Activated CD4-positive, CD25-positive, alpha-beta regulatory T cell treated with anti-CD3 and anti-CD28 coated beads, Interleukin-2, amount 50 U/mL, for 16 hours (primary cell): ENCODE results near the gene SMG6.
A peak's percentile ranks its signal among the peaks of the same experiment; 100 is the strongest.
"Not testable (repeated sequence)": the region's sequence is repeated elsewhere in the genome, so short reads cannot be mapped to it uniquely, and the experiment has no call there.

Source experiments
- DNase-seq: peaks from one replicate; pipeline ENCODE4 v3.0.0-alpha.2; 2020; ENCODE audit warnings: low read depth, low spot score

Gene SMG6

GRCh38 chr17:2028234-2028614 lies 275.4 kb downstream of the SMG6 start:
- no peak for DNase-seq

GRCh38 chr17:2027528-2028233 lies 275.9 kb downstream of the SMG6 start:
- no peak for DNase-seq

DNA sequence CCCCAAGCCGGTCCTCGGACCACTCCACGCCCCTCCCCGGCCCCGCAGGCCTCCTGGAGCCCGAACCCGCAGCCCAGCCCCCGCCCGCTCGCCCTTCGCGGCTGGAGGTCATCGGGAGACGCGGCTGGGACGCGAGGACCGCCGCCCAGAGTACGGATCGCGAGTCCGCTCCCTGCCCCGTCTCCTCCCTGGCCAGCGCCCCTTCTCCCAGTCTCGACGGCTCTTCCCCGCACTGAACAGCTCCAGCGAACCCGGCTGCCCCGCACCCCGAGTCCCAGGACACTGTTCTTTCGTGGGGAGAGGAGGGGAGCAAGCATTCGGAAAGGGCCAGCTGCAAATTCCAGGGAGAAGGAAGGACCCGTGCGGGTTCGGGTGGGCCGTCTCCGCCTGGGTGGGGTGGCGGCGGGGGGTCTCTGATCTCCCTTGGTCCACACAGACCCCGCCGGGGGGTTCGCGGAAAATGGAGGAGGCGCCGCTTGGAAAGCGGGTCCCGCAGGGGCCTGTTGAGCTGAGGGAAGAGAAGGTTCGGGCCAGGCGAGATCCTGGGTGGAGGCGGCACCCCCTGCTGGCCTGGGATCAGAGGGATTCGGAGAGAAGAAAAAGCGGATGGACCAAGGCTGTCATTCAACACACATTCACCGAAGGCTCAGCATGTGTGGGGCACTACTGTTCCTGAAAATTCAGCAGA lies 277.8 kb downstream of the SMG6 start:
- DNase-seq, result no peak

DNA sequence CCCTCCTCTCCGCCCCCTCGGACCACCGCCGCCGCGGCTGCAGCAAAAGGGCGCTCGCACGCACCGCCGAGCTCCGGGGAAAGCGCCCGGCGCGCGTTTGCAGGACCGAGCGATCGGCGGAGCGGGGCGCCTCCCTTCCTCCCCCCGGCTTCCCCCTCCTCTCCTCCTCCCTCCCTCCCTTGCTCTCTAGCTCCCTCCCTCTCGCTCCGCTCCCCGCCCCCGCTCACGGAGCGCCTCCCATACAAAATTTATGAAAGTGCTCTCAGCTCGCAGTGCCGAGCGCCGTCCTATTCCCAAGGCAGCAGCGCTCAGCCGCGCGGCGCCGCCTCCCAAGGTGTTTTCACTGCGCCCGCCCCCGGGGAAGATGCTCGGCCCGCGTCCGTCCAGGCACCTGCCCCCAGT lies 278.4 kb downstream of the SMG6 start, which contains the start of gene RTN4RL1:
Gene RTN4RL1, minus strand, starts transcription at position 115 of the 402 bp plus-strand sequence. CDS start 469 bp downstream, outside the sequence.
- DNase-seq, result peak; percentile 38

GRCh38 chr17:2024572-2025219 lies 278.9 kb downstream of the SMG6 start:
- DNase-seq, result no peak

DNA sequence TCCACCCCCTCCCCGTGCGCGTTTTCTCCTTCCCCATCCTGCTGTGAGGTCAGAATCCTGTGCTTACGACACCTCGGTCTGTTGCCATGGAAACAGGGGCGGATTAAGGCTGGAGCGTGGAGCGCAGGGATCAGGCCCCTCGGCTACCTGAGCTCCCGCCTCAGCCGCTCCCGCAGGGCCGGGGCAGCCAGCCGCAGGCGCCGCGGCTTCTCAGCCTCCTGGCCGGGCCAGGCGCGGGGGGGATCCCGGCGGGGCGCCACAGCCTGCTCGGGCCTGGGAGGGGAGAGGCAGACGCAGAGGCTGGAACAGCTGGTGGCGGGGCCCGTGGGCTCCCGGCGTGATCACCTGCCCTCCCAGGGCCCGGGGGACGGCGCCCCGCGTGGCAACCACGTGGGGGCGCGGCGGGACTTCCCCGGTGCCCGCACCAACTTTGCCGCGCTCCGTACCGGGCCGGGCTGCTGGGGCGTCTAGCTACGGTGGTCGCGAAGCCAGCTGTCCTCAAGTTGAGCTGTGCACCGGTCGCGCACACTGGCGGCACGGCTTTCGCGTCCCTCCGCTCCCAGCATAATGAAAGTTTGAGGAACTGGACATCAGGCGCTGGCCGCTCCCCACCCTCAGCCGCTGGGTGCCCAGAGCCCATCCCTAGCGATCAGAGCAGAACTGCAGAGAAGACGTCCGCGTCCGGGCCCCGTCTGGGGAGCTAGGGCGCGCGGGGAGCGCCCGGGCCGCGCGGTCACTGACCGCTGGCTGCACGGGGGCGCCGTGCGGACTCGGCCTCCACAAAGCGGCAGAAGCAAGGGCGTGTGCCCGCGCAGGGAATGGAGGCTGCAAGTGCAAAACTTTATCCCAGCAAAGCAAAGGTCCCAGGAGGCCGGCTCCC lies 279.7 kb downstream of the SMG6 start:
- DNase-seq, result no peak

GRCh38 chr17:2023256-2023655 lies 280.3 kb downstream of the SMG6 start:
- no peak for DNase-seq

DNA sequence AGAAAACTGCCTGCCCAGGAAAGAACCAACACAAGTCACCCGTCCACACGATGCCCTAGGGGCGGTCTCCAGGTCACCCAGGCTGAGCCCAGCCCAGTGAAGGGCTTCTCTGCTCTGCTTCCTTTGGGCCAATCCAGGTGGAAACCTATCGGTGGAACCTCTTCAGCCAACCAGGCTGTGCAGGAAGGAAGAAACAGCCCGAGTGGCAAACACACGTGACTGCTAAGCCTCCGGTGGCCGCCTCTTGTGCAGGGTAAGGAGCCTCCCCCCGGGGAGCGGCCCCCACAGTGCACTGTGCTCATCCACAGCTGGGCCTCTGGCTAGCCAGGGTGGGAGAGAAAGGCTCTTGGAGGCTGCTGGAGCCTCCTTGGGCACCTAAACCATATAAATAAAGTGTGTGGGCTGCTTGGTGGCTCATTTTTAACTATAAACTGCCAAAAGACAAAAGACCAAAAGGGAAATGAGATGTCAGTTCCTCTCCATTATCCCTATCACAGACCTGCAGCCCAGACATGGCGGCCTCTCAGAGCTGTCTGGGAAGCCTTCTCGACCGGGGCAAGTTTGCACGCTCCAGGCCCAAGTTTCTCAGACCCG lies 280.8 kb downstream of the SMG6 start:
- no peak for DNase-seq

DNA sequence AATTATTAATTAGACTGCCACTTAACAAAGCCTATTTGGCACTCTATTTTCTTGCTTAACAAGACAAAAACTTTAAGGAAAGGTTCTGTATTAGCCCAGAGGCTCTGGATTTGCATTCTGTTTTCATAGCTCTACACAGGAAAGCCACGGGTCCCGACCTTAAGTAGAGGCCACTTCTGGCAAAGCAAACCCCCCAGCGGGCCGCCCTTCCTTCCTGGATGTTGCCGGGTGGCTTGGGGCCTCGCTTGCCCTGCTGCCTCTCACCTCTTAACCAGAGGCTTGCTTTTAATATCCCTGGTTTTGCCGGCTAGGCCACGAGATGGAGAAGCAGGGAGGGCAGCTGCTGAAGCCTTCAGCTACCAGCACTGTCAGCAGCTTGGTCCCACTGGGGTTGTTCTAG lies 282.9 kb downstream of the SMG6 start:
- DNase-seq, result no peak

DNA sequence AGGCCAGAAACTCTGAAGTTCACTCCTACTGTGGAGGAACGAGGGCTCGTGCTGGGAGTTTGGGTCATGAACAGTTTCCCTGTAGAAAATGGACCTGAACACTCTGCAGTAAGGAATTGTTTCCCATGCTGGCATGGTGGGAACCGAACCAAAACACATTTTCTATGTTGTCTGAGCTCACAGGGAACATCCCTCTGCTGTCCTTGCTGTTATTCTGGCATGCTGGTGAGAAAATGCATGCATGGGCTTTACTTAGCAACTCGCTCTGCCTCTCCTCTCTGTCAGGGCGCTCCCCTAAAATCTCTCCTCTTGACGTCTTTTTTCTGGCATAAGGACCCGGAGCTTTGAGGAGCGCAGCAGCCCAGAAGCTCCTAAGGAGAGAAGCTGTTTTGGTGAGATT lies 283.9 kb downstream of the SMG6 start:
- no peak for DNase-seq

DNA sequence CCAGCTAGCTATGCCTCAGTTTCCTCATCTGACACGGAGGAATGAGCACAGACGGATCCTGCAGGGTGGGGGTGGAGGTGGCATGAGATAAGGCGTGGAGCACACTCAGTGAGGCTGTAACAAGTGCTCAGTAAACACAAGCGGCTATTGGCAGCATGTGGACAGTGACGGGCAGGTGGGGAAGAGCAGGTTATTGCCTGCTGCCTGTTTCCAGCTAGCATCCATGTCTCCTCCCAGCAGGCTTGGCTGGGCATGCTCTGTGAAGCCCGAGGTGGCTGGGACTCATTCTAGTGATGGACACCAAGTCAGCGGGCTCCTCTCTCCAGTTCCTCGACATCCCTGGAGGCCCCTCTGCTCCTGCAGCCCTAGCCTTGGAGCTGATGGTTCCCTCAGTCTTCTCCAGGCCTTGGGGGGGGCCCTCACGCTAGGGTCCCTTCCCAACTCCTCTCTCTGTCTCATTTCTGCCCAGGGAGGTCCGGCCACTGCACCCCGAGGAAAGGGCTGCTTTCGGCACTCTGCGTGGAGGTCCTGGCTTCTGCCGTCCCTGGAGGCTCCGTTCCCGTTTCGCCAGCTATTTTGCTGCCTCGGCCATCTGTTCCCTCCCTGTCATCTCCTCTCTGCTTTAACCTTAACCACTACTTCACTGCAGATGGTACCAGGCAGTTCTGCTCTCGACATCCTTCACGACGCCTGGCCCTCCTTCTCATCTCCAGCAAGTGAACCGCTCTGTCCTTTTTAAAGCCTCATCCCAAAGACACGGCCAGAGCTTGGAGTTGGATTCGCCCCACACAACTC lies 284.7 kb downstream of the SMG6 start:
- DNase-seq, result no peak

- DNase-seq, result no peak
These were observed 286.2 kb downstream of the SMG6 start for GRCh38 chr17:2017274-2017941.

- no peak for DNase-seq
These were observed 287.1 kb downstream of the SMG6 start for GRCh38 chr17:2016494-2016893.

DNA sequence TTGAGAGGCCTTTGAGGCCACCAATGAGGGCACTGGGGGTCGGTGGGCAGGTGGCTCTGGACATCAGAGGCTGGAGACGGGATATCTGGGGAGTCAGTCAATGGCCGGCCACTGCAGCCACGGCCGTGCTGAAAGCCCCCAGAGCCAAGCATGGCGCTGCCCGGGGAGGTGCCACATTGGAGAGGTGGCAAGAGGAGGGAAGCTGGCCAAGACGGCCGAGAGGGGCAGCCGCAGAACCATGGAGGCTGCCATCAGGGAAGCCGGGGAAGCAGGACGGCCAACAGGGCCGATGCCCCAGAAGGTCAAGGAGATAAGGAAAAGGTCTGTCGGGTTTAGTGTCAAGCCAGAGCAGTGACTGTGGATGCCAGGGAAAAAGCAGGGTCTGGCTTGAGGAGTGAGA lies 288.3 kb downstream of the SMG6 start:
- DNase-seq, result no peak

DNA sequence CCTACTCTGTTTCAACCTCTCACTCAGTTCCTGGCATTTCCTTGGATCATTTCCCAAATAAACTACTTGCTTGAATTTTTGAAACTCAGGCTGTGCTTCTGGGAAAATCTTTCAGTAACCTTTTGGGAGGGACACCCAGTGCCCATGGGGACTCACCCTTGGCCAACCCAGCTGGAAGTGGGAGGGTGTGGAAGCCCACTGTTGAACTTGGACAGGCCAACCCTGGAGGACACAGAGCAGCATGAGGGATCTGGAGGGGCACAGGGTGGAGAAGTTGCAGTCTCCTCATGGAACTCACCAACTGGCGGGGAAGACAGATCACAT lies 289.6 kb downstream of the SMG6 start:
- DNase-seq, result no peak

DNA sequence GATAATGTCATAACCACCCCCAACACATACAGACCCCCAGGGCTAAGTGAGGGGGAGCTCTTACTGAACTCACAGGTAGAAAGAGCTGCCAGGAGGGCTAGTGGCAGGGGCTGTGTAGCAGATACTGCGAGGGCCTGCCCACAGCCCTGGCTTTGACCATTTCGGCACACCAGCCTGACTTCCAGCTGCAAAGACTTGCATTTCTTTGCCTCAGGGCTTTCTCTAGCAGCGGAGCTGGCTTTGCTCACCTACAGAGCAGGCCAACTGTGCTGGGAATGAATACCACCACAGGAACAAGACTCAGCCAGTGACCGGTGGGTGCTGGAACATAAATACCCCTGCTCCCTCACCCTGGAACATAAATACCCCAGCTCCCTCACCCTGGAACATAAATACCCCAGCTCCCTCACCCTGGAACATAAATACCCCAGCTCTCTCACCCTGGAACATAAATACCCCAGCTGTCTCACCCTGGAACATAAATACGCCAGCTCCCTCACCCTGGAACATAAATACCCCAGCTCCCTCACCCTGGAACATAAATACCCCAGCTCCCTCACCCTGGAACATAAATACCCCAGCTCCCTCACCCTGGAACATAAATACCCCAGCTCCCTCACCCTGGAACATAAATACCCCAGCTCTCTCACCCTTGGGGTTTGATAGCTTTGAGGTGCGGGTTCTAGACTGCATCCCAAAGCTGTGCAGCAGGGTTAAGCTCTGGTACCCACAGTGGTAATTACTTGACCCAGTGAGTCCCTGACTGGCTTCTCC lies 290.2 kb downstream of the SMG6 start:
- not testable (repeated sequence) for DNase-seq

GRCh38 chr17:2012499-2012898 lies 291.1 kb downstream of the SMG6 start:
- DNase-seq, result no peak

DNA sequence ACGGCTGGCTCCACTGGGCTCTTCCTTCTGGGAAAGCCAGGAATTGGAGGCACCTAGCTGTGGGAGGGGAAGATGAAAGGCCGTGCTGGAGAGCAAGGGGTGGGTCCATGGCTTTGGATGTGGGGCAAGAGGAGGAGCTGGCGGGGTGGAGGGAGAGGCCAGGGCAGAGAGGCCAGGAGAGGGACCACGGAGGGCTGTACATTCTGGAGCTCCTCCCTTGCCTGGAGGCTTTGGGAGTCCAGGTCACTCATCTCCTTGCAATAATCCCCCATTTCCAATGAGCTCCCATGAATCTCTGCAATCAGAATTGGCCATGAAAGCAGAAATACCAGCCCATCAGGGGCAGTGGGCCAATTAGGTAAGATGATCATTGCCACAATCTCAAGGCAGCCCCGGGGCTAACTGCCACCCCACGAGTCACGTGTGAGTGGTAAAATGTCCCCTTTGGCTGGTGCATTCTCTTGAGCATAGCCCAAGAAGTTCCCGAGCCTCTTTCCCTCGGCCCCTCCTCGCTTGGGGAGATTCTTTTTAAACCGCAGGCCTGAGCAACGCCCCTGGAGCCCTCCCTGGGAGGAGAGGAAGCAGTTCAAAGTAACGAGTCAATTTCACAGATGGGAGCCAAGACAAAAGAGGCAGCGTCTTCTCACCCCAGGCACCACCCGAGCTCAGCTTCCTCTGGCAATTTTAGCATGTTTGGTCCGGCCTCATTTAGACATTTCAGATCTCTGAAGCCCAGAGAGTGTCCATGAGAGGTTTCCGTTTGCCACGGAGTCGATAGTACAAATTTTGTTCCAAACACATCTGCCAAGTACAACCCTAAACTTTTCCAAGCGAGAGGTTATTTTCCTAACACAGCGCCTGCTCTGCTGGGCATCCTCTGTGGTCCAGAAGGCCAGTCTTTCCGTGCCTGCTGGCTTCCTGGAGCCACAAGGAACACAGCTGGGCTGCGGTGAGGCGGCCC lies 291.9 kb downstream of the SMG6 start:
- DNase-seq, result no peak
